Tongue (tissue), 2 donors: ENCODE measurements around the gene ELMOD2. TPM values are rescaled to one million over a fixed set of nuclear protein-coding genes. Genes with fewer than 3 reads are reported as not detected.
"Not testable (repeated sequence)": the region's sequence is repeated elsewhere in the genome, so short reads cannot be mapped to it uniquely, and the experiment has no call there.

ENCODE experiments used
- DNase-seq: peaks from one replicate; pipeline ENCODE4 v3.0.0-alpha.2; 2015
- total RNA-seq: library from RNA; depleted of rRNA; stranded (reverse); fragments of >200 nt; gene quantifications from one replicate; pipeline ENCODE4 v1.2.3, GENCODE V29; 2014

Gene ELMOD2, protein sequence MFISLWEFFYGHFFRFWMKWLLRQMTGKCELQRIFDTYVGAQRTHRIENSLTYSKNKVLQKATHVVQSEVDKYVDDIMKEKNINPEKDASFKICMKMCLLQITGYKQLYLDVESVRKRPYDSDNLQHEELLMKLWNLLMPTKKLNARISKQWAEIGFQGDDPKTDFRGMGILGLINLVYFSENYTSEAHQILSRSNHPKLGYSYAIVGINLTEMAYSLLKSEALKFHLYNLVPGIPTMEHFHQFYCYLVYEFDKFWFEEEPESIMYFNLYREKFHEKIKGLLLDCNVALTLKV
- 47.7 TPM for total RNA-seq

DNA sequence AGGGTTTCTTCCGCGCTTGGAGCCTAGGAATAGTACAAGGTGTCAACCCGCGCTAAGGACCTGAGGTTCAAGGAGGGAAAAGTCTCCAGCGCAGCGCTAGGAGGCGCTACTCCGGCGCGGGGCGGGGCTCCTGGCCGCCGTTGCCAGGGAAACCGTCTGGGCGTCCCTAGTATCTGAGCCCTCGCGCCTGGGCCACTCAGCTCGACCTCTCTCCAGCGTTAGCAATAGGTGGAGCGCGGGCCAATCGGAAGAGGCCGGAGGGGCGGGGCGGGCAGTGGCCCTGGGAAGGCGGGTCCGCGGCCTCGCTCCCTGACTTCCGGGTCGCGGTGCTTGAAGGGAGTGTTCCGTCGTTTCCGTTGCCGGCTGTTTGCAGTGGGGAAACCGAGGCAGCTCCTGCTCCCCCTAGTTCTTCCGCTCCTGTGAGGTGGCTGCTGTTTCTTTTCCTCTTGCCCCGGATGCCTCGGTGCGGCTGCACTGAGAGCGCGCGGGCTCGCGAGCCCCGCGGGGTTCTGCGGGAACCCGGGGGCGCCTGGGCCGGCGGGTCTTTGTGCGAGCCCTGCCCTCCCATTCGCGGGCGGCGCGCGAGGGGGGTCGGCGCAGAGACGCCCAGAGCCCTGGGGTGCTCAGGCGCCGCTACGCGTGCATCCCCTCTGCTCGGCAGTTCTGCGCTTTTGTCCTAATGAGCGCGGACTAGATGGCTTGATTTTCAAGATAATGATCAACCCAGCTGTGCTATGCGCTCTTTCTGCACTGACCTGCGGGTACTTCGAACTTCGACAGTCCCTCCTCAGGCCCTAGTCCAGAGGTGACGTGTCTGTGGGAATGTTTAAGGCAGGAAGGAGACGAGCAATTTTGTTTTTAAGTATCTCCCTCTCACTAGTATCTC lies at the start of gene ELMOD2:
Gene ELMOD2, plus strand, starts transcription at position 312 of the 886 bp plus-strand sequence. CDS start 1,261 bp downstream, outside the sequence.
- DNase-seq: peak; percentile 99

DNA sequence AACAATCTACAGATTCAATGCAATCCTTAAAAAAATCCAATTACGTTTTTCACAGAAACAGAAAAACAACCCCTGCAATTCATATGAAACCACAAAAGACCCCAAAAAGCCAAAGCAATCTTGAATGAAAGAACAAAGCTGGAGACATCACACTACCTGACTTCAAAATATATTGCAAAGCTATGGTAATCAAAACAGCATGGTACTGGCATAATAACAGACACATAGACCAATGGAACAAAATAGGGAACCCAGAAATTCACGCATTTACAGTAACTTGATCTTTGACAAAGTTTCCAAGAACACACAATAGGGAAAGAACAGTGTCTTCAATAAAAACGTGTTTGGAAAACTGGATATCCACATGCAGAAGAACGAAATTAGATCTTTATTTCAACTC lies 40.5 kb upstream of the ELMOD2 start:
- no peak for DNase-seq

DNA sequence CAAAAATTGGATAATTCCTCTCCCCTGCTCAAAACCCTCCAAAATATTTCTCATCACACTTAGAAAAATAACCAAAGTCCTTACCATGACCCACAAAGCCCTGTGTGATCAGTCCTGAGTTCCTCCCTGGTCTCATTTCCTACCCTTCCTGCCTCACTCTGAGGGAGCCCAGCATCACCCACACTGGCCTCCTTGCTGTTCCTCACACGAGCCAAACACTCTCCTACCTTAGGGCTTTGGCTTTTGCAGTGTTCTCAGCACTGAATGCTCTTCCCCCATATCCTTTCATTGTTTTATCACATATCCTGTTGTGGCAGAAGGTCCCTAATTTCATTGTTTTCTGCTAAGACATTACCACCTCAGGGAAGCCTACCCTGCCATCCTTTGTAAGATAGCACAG lies 38.0 kb upstream of the ELMOD2 start:
- DNase-seq: no peak

DNA sequence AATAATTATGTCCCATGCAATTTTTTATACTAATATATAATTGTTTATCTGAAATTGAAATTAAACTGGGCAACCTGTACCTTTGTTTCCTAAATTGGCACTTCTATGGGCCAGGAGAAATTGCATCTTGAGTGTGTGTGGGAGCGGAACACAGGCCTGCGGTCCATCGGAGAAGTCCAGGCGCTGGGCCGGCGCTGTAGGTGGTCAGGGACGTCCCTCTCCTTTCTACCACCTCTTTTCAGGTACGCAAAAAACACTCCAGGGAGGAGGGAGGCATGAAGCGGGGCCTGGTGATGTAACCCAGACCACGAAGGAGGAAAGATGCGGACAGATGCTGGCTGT lies 26.6 kb upstream of the ELMOD2 start:
- DNase-seq: no peak

DNA sequence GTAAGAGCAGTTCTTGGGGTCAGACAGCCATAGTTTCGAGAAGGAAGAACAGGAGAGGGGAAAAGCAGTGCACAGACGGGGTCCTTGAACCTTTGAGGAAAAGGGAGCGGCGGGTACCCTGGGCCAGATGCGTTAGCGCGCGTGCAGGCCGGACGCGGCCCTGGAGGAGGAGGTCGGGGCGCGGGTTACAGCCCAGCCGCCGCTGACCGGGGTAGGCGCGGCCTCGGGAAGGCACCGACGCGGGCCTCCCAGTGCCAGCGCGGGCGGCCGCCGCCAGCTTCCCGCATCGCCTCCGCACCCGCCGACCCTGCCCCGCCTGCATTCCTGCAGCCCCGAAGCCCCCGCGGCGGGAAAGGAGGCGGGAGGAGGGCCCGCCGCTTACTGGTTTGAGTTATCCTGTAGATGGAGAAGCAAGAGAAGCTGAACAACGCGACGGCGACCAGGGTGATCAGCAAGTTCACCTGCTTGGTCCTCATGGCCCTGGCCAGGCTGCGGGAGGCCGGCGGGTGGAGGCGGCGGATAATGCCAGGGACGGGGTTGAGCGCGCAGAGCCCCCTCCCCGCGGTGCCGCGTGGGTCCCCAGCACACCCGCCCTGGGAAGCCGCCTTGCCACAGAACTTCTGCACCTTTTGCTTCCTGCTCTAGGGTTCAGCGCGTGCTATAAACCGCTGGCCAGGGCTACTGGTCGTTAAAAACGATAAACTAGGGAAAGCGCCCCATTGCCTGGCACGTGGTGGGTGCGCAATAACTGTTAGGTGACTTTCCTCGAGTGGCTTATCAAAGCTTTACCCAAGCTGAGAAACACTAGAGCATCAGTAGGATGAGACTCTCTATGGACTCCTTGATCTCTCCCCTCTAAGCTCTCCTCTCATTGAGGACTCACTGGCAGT lies 26.0 kb upstream of the ELMOD2 start, which contains the start of gene MGAT4D:
Gene MGAT4D, minus strand, starts transcription at position 547 of the 890 bp plus-strand sequence. Its CDS starts 71 bp downstream, at position 476.
- no peak for DNase-seq

DNA sequence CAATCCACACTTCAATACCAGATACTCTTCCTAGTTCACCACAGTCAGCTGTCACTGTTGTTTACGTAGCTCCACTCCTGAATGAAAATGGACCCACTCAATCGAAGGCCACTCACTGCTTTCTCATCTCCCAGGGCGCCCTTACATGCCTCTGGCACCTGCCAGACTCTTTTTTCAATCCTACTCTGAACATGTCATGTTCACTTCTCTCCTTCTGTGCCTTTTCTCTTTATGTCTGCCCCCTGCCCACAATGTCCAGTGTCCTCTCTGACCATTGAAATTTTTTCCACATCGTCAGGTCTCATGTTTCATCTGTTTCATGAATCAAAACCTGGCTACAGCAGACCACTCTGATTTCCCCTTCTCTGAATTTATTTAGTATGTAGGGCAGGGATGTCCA lies 24.6 kb upstream of the ELMOD2 start:
- DNase-seq: no peak

DNA sequence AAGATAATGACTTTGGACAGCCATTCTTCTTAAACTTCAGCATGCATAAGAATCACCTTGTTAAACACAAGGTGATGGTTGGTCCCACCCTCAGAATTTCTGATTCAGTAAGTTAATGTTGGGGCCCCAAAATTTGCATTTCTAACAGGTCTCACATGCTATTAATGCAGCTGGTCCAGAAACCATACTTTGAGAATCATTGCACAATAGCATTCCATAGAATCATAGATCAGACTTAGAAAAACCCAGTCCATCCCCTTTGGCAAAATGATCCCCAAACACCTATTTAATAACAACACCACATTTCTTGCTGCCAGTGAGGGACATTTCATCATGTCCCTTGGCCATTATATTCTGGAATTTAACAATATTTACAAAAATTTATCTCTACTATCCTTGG lies 19.7 kb upstream of the ELMOD2 start:
- no peak for DNase-seq

DNA sequence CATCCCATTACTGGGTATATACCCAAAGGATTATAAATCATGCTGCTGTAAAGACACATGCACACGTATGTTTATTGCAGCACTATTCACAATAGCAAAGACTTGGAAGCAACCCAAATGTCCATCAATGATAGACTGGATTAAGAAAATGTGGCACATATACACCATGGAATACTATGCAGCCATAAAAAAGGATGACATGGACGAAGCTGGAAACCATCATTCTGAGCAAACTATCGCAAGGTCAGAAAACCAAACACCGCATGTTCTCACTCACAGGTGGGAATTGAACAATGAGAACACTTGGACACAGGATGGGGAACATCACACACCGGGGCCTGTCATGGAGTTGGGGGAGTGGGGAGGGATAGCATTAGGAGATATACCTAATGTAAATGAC lies 10.2 kb upstream of the ELMOD2 start:
- DNase-seq: not testable (repeated sequence)

DNA sequence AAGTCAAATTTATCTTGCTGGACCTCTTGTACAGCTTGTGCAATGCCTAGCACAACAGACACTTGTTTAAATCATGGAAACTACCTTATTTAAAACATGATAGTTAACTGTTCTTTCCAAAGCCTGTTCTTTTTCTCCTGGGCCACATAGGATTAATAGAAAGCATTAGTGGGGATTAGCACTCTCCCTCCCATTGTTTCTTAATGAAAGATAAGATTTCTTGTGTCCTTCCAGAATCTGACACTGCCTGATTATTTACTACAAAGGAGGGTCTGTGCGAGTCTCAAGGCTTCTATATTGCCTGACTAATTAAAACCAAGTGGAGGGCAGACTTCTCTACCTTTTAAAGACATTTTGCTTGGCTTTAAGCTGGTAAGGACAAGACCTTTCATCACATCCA lies 8.5 kb upstream of the ELMOD2 start:
- DNase-seq: no peak

DNA sequence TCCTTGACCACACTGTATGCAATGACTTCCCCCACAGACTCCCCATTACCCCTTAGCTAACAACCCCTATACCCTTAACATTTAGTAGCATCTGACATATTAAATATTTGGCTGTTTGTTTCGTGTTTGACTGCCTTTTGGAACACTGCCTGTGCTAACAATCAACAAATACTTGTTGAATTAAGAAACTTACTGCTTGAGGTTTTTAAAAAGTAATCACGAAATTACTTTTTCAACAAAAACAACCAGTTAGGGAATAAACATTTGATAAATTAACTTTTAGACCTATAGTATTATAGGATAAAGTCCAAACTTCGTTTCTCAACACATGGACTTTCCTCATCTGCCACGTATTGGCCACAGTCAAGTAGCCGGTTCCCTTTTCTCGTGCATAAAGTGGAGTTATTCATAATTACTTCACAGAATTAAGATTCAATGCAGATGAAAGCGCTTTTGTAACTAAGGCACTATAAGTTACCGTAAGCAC lies 555 bp upstream of the ELMOD2 start:
- DNase-seq: no peak

DNA sequence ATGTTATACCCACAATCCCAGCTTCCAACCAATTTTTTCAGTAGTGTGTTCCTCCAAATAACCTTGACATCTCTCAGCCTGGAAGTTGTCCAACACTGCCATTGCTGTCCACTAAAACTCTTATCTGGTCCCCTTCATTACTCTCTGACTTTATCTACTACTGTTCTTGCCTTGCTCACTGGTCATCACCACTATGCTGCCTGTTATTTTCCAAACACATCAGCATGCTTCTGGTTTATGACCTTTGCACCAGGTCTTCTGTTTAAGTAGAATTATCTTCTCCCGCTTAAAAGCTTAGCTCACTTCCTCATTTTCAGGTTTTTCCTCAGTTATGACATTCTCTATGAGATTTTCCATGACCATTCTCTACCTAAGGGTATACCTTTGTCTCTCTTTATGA lies 5.5 kb downstream of the ELMOD2 start:
- DNase-seq: no peak

DNA sequence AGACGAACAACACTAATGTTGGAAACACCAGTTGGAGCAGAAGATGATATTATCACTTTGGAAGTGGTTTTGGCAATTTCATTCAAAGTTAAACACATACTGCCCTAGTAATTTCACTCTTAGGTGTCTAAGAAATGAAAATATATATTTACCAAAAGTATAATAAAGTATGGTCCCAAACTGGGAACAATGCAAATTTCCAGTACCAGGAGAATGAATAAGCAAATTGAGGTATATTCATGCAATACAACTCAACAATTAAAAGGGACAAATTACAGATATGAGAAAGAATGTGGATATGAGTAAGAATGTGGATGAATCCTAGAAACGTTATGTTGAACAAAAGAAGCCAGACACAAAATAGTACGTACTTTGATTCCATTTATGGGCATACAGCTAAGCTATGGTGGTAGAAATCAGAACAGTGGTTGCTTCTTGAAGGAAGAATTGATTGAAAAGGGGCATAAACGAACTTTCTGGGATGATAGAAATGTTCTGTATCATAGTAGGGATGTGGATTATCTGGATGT lies 10.0 kb downstream of the ELMOD2 start:
- no peak for DNase-seq

DNA sequence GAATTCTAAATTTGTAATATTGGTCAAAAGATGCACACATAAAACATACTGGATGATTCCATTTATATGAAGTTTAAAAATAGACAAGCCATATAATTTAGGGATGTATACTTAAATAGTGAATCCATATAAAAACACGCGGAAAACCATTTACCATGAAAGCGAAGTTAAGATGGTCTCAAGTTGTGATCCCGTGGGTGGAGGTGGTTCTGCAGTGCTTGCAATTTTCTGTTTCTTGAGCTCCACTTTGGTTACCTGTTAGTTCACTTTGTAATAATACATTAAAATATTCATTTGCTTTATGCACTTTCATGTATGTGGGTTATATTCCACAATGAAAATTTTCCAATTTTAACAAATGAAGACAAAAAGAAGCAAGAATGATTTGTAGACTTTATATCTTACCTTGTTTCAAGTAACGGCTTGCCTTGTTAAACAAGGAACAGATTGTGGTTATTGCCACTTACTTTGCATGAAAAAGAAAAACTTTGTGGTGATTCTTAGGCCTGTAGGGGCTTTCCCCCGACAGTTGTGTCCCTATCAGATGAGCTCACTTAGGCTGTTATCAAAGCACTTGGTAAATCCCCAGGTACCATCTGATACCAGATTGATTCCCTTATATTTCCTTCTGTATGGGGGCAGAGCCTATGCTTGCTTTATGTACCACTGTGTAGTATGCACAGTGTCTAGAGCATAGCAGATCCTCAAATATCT lies 32.6 kb downstream of the ELMOD2 start:
- no peak for DNase-seq

DNA sequence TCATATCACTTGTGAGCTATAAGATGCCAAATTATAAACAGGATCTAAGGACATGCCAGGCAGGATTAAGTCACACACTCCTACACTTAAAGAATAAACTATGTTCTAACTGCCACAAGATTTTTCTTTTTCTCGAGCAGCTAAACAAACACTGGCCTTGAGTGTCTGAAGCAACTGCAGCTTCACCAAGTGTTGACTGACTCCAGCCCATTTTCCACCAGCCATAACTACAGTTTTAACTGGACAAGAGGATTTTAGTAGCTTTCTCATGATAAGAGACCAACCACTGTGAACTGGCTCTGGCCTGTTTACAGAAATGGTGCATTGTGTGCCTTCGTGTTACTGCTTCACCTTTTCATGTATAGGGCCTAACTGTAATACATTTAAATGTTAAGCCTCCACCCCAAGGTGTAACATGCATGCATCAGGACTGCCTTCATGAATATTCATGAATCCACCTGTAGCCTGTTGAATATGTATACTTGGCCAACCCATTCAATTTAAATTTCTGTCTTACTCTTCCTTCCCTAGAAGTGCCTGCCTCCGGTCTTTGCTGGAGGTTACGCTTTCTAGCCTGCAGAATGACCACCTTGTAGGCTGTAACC lies 34.0 kb downstream of the ELMOD2 start:
- DNase-seq: no peak

DNA sequence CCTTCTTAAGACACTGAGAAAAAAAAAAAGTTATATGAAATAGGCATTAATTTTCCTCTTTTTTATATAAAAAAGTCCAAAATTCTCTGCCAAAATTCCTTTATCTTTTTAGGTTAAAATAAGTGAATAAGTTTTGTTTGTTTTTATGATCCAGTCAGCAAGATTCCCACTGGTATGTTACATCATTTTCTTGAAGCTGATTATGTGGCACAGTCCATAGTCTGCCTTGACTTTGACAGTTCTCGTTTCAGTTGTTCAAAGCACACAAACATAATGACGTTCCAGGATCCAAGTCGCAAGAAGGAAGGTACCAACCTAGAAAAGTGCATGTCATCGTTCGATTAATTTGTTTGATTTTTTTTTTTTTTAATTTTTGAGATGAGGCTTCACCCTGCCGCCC lies 35.7 kb downstream of the ELMOD2 start:
- no peak for DNase-seq

DNA sequence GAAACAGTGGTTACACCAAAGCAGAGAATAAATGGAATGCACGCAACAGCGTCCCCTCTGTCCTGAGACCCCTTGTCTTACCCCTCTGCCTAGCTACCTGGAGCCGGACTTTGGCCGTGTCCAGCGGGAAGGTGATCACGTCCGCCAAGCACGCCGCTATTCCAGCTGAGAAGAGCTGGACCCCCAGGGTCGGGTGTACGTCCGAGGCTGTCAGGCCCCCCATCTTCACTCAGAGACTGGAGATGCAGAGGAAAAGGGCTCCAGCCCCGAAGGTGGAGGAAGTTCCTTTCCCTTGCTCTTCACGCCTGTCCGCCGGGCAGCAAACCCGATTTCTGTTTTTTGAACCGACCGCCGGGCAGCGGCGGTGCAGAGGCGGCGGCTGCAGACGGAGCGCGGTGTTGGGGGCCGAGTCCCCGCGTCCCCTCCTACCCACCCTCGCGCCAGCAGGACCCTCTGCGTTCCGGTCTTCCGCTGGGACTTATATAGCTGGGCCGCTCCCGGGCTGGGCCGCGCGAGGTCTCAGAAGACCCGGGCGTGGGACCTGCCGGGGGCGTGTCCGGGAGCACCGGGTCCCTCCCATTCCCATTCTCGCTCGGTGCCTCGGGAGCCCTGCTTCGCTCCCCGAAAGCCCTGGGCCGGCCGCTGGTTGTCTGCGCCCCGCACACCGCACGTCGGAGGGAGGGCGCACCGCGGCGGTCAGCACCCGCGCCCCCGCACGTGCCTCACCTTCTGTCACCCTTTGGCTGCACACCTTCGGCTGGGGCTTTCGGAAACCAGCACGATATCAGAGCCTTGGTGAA lies 44.7 kb downstream of the ELMOD2 start, which contains the start of gene UCP1:
Gene UCP1, minus strand, starts transcription at position 455 of the 800 bp plus-strand sequence. Its CDS starts 232 bp downstream, at position 223.
- DNase-seq: peak; percentile 25

DNA sequence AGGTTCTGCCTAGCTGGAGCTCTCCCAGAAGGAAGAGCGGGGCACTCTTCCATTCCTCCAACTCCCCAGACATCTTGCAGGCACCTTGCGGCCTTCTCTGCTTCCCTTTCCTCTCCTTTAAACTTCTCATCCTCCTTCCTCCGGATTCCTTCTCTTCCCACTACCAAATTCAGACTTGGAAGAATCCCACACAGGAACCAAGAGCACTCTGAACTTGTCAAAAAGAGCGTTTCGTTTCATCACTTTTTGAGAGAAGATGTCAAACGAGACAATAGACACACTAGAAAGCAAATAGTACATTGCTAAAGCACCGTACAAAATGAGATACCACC lies 45.3 kb downstream of the ELMOD2 start:
- DNase-seq: no peak

DNA sequence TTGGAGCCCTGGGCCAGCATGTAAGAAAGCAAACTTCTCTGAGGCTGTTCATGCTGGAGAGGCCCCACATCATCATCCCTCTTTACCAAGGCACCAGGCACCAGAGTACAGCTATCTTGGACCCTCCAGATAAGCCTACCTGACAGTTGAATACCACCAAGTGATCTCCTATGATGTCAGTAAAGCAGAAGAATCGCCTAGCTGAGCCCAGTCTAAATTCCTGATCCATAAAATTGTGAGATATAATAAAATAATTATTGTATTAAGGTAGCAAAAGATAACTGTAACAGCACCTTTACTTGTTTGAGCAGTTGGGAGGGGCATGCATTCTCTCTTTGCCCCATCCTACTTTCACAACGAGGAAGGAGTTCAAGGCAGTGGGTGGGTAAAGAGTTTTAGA lies 47.7 kb downstream of the ELMOD2 start:
- DNase-seq: no peak

DNA sequence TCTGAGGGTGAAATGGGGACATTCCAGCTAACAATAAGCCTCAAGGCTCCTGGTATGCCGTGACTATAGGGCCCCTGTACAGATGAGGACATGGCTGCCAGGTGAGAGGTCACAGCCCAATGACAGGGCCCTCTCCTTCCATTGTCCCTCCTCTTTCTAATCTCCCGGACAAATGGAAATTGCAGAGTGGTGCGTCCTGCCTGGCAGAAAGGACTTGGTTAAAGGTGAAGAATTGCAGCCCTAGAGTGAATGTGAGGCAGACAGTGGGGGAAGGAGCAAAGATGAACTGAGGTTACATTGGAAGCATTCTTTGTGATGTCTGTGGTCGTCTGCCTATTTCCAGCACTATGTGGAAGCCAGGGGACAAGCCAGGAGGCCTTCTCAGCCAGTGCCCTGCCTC lies 51.5 kb downstream of the ELMOD2 start:
- DNase-seq: no peak

DNA sequence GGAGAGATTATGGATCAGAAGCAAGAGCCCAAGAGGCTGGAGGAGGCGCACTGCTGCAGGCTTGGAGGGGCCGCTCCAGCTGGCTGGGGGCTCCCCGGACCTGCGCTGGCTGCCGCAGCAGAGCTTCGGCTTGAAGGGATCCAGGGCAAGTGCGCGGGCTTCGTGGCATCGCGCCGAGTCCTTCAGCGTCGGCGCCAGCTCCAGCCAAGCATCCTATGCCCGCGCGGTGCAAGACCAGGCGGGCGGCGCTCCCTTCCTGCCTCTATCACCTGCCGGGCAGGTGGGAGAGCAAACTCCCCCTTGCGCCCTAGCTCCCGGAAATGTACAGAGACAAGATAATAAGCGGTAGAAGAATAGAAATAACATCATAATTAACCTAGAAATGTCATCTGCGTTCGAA lies 55.3 kb downstream of the ELMOD2 start:
- no peak for DNase-seq
